Breast epithelium (tissue), 3 donors: ENCODE measurements around the gene FAN1.

Experiments
- POLR2A ChIP-seq: fragments of 450-650 bp; IDR thresholded peaks from one replicate; pipeline ENCODE4 v1.6.1; 2016; ENCODE audit warnings: antibody characterized with exemption, mild to moderate bottlenecking, moderate library complexity
- POLR2AphosphoS5 ChIP-seq, 3 donors: sonication (generic); formaldehyde crosslinking; IDR thresholded peaks; one replicate each; pipeline ENCODE4 v1.6.1; 2017; ENCODE audit warnings: antibody characterized with exemption in 3 of 3
- TF ChIP-seq, protein P1 (sequence below), 3 donors: fragments of 450-650 bp; IDR thresholded peaks; one replicate each; pipeline ENCODE4 v1.5.1; 2016 to 2017; ENCODE audit warnings: antibody characterized with exemption in 3 of 3, mild to moderate bottlenecking in 3 of 3, moderate library complexity in 3 of 3

DNA sequence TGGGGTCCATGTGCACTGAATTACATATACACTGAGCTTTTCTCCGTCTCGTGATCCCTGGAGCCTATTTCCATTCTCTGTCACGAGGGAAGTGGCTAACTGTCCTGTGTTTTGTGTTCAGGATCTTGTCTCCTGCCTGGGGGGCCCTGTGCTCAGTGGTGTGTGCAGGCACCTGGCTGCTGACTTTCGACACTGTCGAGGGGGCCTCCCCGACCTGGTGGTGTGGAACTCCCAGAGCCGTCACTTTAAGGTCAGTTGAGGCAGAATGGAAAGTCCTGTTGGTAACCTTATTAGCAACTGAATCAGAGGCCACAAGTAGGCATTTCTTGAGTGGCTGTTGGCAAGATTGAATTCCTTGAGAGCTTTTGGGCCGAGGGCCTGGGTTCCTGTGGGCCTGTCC, 26.7 kb downstream of the FAN1 start:
- TF ChIP-seq, protein P1, sequence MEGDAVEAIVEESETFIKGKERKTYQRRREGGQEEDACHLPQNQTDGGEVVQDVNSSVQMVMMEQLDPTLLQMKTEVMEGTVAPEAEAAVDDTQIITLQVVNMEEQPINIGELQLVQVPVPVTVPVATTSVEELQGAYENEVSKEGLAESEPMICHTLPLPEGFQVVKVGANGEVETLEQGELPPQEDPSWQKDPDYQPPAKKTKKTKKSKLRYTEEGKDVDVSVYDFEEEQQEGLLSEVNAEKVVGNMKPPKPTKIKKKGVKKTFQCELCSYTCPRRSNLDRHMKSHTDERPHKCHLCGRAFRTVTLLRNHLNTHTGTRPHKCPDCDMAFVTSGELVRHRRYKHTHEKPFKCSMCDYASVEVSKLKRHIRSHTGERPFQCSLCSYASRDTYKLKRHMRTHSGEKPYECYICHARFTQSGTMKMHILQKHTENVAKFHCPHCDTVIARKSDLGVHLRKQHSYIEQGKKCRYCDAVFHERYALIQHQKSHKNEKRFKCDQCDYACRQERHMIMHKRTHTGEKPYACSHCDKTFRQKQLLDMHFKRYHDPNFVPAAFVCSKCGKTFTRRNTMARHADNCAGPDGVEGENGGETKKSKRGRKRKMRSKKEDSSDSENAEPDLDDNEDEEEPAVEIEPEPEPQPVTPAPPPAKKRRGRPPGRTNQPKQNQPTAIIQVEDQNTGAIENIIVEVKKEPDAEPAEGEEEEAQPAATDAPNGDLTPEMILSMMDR (IDR thresholded peaks at IDR 0.05): no peak
- TF ChIP-seq POLR2A: no peak
- no peak for TF ChIP-seq POLR2AphosphoS5 (IDR thresholded peaks at IDR 0.05)
